C4-2B (cell line): ENCODE measurements around the gene SOX14.

Experiments used
- ZFX ChIP-seq: fragments of 450-650 bp; IDR thresholded peaks from 2 replicates; pipeline ENCODE4 v1.6.1; 2017
- TF ChIP-seq, protein P1 (sequence below): fragments of 450-650 bp; conservative IDR thresholded peaks from 2 replicates; pipeline ENCODE4 v1.5.1; 2017; ENCODE audit warnings: mild to moderate bottlenecking

GRCh38 chr3:137772214-137772955, 8.3 kb downstream of the SOX14 start:
- TF ChIP-seq, protein P1, sequence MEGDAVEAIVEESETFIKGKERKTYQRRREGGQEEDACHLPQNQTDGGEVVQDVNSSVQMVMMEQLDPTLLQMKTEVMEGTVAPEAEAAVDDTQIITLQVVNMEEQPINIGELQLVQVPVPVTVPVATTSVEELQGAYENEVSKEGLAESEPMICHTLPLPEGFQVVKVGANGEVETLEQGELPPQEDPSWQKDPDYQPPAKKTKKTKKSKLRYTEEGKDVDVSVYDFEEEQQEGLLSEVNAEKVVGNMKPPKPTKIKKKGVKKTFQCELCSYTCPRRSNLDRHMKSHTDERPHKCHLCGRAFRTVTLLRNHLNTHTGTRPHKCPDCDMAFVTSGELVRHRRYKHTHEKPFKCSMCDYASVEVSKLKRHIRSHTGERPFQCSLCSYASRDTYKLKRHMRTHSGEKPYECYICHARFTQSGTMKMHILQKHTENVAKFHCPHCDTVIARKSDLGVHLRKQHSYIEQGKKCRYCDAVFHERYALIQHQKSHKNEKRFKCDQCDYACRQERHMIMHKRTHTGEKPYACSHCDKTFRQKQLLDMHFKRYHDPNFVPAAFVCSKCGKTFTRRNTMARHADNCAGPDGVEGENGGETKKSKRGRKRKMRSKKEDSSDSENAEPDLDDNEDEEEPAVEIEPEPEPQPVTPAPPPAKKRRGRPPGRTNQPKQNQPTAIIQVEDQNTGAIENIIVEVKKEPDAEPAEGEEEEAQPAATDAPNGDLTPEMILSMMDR: no peak
- TF ChIP-seq ZFX: no peak
